ENCODE data around the gene KRT83. TPM values are rescaled to one million over a fixed set of nuclear protein-coding genes. Genes with fewer than 3 reads are reported as not detected.

The KRT83 gene
- total and polyA plus RNA-seq, 11 donors: not detected

GRCh38 chr12:52285851-52286530 lies 35.2 kb downstream of the KRT83 start:
- DNase-seq: no peak

GRCh38 chr12:52285172-52285745 lies 35.9 kb downstream of the KRT83 start:
- Histone ChIP-seq H3K27ac (no peak overlapping the region), H3K27me3 (peaks cover 0 to 4% (median 0%) of the 10 kb centered on the region in 9 donors), H3K36me3 (no peaks in the 10 kb centered on the region), H3K9me3 (no peaks in the 10 kb centered on the region), H3K4me1 (peaks cover 0 to 14% (median 6%) of the 10 kb centered on the region in 12 donors), H3K4me3 (no peak overlapping the region)
- DNase-seq: no peak
- no peak for ATAC-seq
- TF ChIP-seq CTCF (IDR thresholded peaks at IDR 0.05) (no peak), POLR2A (IDR thresholded peaks at IDR 0.05) (no peak)
- 91 to 94% (median 94%) methylated on average over 2 of the region's 2 CpGs for WGBS, 4 donors
- intact Hi-C loops (cut with DNase I): no loop called here

More at GRCh38 chr12:52285851-52286530, 35.2 kb downstream of the KRT83 start:
- intact Hi-C loops (cut with DNase I): no loop called here
- Histone ChIP-seq H3K36me3 (no peaks in the 10 kb centered on the region), H3K27ac (no peak overlapping the region), H3K9me3 (no peaks in the 10 kb centered on the region), H3K4me1 (peaks cover 0 to 7% (median 0%) of the 10 kb centered on the region in 12 donors), H3K27me3 (peaks cover 0 to 4% (median 0%) of the 10 kb centered on the region in 9 donors), H3K4me3 (no peak overlapping the region)
- ATAC-seq: no peak
- 72 to 87% (median 86%) methylated on average over 6 to 24 of the region's 24 CpGs for WGBS, 4 donors
- no peak for TF ChIP-seq CTCF (IDR thresholded peaks at IDR 0.05)
- TF ChIP-seq POLR2A (IDR thresholded peaks at IDR 0.05): no peak

- peaks cover 0 to 19% (median 7%) of the 10 kb centered on the region in 12 donors for H3K4me1 ChIP-seq
- H3K36me3 ChIP-seq: no peaks in the 10 kb centered on the region
- DNase-seq: no peak
- TF ChIP-seq POLR2A (IDR thresholded peaks at IDR 0.05) (no peak), CTCF (IDR thresholded peaks at IDR 0.05) (no peak)
- H3K27ac ChIP-seq: no peak overlapping the region
- no peak overlapping the region for H3K4me3 ChIP-seq
- peaks cover 0 to 4% (median 0%) of the 10 kb centered on the region in 9 donors for H3K27me3 ChIP-seq
- no peak for ATAC-seq
- no peaks in the 10 kb centered on the region for H3K9me3 ChIP-seq
- intact Hi-C loops (cut with DNase I): loop anchor here in 1 of 10 donors (5.0 kb wide), 1 partner anchor 117 kb away; no protein-coding TSS in a partner anchor
- WGBS, 4 donors: 68 to 85% (median 76%) methylated on average over 4 of the region's 4 CpGs
These were observed 36.5 kb downstream of the KRT83 start for GRCh38 chr12:52284562-52285171.
